IMR-90 (cell line): Measurements from ENCODE around the gene GLIS1. TPM values are rescaled to one million over a fixed set of nuclear protein-coding genes. Genes with fewer than 3 reads are reported as not detected.

ENCODE experiments used
- ATAC-seq: fragments of 200-7000 bp; cut with Tn5 transposase; 2 replicates; pipeline ENCODE4 v1.9.1; 2020; ENCODE audit warnings: low read depth, mild to moderate bottlenecking, moderate library complexity
- BruUV-seq: library from RNA; stranded (reverse); fragments of 400-500 nt; replicated peaks from 2 replicates; lab custom pipeline; 2021; lab: Mats Ljungman, UMichigan
- CTCF ChIA-PET: fragments of 300-600 bp; formaldehyde crosslinking; extraction: SDS; loops from one replicate; lab custom pipeline; 2021; ENCODE audit warnings: antibody characterized with exemption; lab: Yijun Ruan, JAX
- POLR2A ChIA-PET: fragments of 300-600 bp; sonication (Branson Sonifier 250); formaldehyde crosslinking; loops from one replicate; lab custom pipeline; 2022; ENCODE audit warnings: antibody characterized with exemption; ENCODE audit not compliant: unreplicated experiment; lab: Charles Lee
- DNase-seq: peaks from one replicate; pipeline ENCODE4 v3.0.0; 2013
- H2AFZ ChIP-seq: replicated peaks from 2 replicates; pipeline ENCODE3; 2013; ENCODE audit warnings: low read length, mild to moderate bottlenecking; ENCODE audit not compliant: poor library complexity
- H2AK5ac ChIP-seq: 2 replicates; pipeline ENCODE4 v1.6.1; 2013; ENCODE audit warnings: low read depth, low read length, inconsistent platforms
- H2AK9ac ChIP-seq: replicated peaks from 2 replicates; pipeline ENCODE3; 2013; ENCODE audit warnings: mild to moderate bottlenecking, low read depth, low read length, moderate library complexity; ENCODE audit not compliant: poor library complexity
- H2BK120ac ChIP-seq: 2 replicates; pipeline ENCODE4 v1.6.1; 2013; ENCODE audit warnings: low read depth, low read length, inconsistent platforms
- H2BK15ac ChIP-seq: 3 replicates; pipeline ENCODE4 v1.6.1; 2013; ENCODE audit warnings: low read depth, low read length, inconsistent platforms
- H2BK20ac ChIP-seq: 2 replicates; pipeline ENCODE4 v1.6.1; 2013; ENCODE audit warnings: low read depth, mild to moderate bottlenecking, inconsistent platforms, low read length, moderate library complexity
- H2BK5ac ChIP-seq: 2 replicates; pipeline ENCODE4 v1.6.1; 2013; ENCODE audit warnings: mild to moderate bottlenecking, low read depth, low read length, inconsistent platforms; ENCODE audit not compliant: poor library complexity, severe bottlenecking
- H3K14ac ChIP-seq: replicated peaks from 2 replicates; pipeline ENCODE4 v1.6.1; 2013; ENCODE audit warnings: low read depth, low read length, inconsistent platforms
- H3K18ac ChIP-seq: 2 replicates; pipeline ENCODE4 v1.6.1; 2013; ENCODE audit warnings: low read depth, low read length, control low read depth
- H3K23ac ChIP-seq: 2 replicates; pipeline ENCODE4 v1.6.1; 2013; ENCODE audit warnings: low read depth, low read length, inconsistent platforms
- H3K27ac ChIP-seq: 2 replicates; pipeline ENCODE4 v1.5.1; 2013; ENCODE audit warnings: mild to moderate bottlenecking, control low read depth, low read length; ENCODE audit not compliant: insufficient read depth
- H3K27me3 ChIP-seq: 2 replicates; pipeline ENCODE4 v1.6.1; 2013; ENCODE audit warnings: low read length; ENCODE audit not compliant: control insufficient read depth, insufficient read depth
- H3K36me3 ChIP-seq: 2 replicates; pipeline ENCODE4 v1.6.1; 2013; ENCODE audit warnings: low read length, mixed read lengths; ENCODE audit not compliant: control insufficient read depth, insufficient read depth
- H3K4ac ChIP-seq: 2 replicates; pipeline ENCODE4 v1.6.1; 2013; ENCODE audit warnings: low read depth, low read length, inconsistent platforms
- H3K4me1 ChIP-seq: 2 replicates; pipeline ENCODE4 v1.6.1; 2013; ENCODE audit warnings: low read length, mixed read lengths; ENCODE audit not compliant: control insufficient read depth, insufficient read depth
- H3K4me2 ChIP-seq: 2 replicates; pipeline ENCODE4 v1.6.1; 2013; ENCODE audit warnings: low read depth, mild to moderate bottlenecking, control low read depth, low read length, moderate library complexity
- H3K4me3 ChIP-seq: 2 replicates; pipeline ENCODE4 v1.5.1; 2013; ENCODE audit warnings: low read depth, mild to moderate bottlenecking, control low read depth, low read length, moderate library complexity; ENCODE audit not compliant: insufficient read depth
- H3K56ac ChIP-seq: 2 replicates; pipeline ENCODE4 v1.6.1; 2013; ENCODE audit warnings: low read length, inconsistent platforms; ENCODE audit not compliant: insufficient read depth; ENCODE audit errors: extremely low read depth
- H3K79me1 ChIP-seq, 2 experiments: 2 replicates each; pipeline ENCODE4 v1.6.1; 2013; ENCODE audit warnings: low read length in 2 of 2, inconsistent platforms in 1 of 2, low read depth in 1 of 2
- H3K9ac ChIP-seq: 2 replicates; pipeline ENCODE4 v1.6.1; 2013; ENCODE audit warnings: low read depth, low read length, control low read depth
- H3K9me1 ChIP-seq: 2 replicates; pipeline ENCODE4 v1.6.1; 2013; ENCODE audit warnings: low read length, inconsistent platforms; ENCODE audit not compliant: insufficient read depth
- H3K9me3 ChIP-seq: 2 replicates; pipeline ENCODE4 v1.6.1; 2013; ENCODE audit warnings: low read length; ENCODE audit not compliant: control insufficient read depth, insufficient read depth
- H4K20me1 ChIP-seq: 2 replicates; pipeline ENCODE4 v1.6.1; 2013; ENCODE audit warnings: low read length, inconsistent platforms; ENCODE audit not compliant: insufficient read depth
- H4K5ac ChIP-seq: 2 replicates; pipeline ENCODE4 v1.6.1; 2013; ENCODE audit warnings: mild to moderate bottlenecking, low read depth, low read length, control low read depth
- H4K8ac ChIP-seq, 2 experiments: 2 replicates each; pipeline ENCODE4 v1.6.1; 2013; ENCODE audit warnings: low read depth in 2 of 2, low read length in 2 of 2, control low read depth in 1 of 2, inconsistent platforms in 1 of 2
- H4K91ac ChIP-seq: 2 replicates; pipeline ENCODE4 v1.6.1; 2013; ENCODE audit warnings: low read depth, low read length, inconsistent platforms; ENCODE audit not compliant: insufficient read depth
- BHLHE40 ChIP-seq: fragments of 150-350 bp; IDR thresholded peaks from 2 replicates; pipeline ENCODE4 v1.6.1; 2016; ENCODE audit warnings: mild to moderate bottlenecking, low read depth, low read length
- CEBPB ChIP-seq: IDR thresholded peaks from 2 replicates; pipeline ENCODE4 v1.6.1; 2012; ENCODE audit warnings: low read depth, low read length, improper control_type of control experiment
- CHD1 ChIP-seq: IDR thresholded peaks from 2 replicates; pipeline ENCODE4 v1.6.1; 2012; ENCODE audit warnings: low read depth, low read length, improper control_type of control experiment
- CTCF ChIP-seq: conservative IDR thresholded peaks from 2 replicates; pipeline ENCODE4 v1.5.1; 2012; ENCODE audit warnings: mild to moderate bottlenecking, low read depth, low read length, improper control_type of control experiment
- ELK1 ChIP-seq: fragments of 150-350 bp; IDR thresholded peaks from 2 replicates; pipeline ENCODE4 v1.6.1; 2016; ENCODE audit warnings: low read depth, mild to moderate bottlenecking, low read length, moderate library complexity, borderline replicate concordance
- FOS ChIP-seq: fragments of 150-350 bp; IDR thresholded peaks from 2 replicates; pipeline ENCODE4 v1.6.1; 2016; ENCODE audit warnings: low read depth, low read length
- MAFK ChIP-seq: IDR thresholded peaks from 2 replicates; pipeline ENCODE4 v1.6.1; 2012; ENCODE audit warnings: low read depth, low read length, improper control_type of control experiment
- MAZ ChIP-seq: IDR thresholded peaks from 2 replicates; pipeline ENCODE4 v1.6.1; 2012; ENCODE audit warnings: low read depth, mild to moderate bottlenecking, low read length, improper control_type of control experiment, moderate library complexity, borderline replicate concordance
- MXI1 ChIP-seq: IDR thresholded peaks from 2 replicates; pipeline ENCODE4 v1.6.1; 2012; ENCODE audit warnings: low read depth, mild to moderate bottlenecking, low read length, moderate library complexity, borderline replicate concordance
- NFE2L2 ChIP-seq: fragments of 150-350 bp; IDR thresholded peaks from 2 replicates; pipeline ENCODE4 v1.6.1; 2016; ENCODE audit warnings: low read depth, mild to moderate bottlenecking, low read length
- POLR2A ChIP-seq: IDR thresholded peaks from 2 replicates; pipeline ENCODE4 v1.6.1; 2012; ENCODE audit warnings: mild to moderate bottlenecking, low read depth, low read length
- RAD21 ChIP-seq: IDR thresholded peaks from 2 replicates; pipeline ENCODE4 v1.6.1; 2012; ENCODE audit warnings: low read length, improper control_type of control experiment
- RCOR1 ChIP-seq: IDR thresholded peaks from 2 replicates; pipeline ENCODE4 v1.6.1; 2012; ENCODE audit warnings: mild to moderate bottlenecking, low read length, improper control_type of control experiment; ENCODE audit not compliant: insufficient replicate concordance
- RFX5 ChIP-seq: IDR thresholded peaks from 2 replicates; pipeline ENCODE4 v1.8.0; 2012; ENCODE audit warnings: low read depth, mild to moderate bottlenecking, low read length, moderate library complexity
- SMC3 ChIP-seq: fragments of 150-350 bp; IDR thresholded peaks from 2 replicates; pipeline ENCODE4 v1.6.1; 2016; ENCODE audit warnings: low read depth, mild to moderate bottlenecking, antibody characterized with exemption, low read length, moderate library complexity
- USF2 ChIP-seq: fragments of 150-350 bp; IDR thresholded peaks from 2 replicates; pipeline ENCODE4 v1.6.1; 2017; ENCODE audit warnings: mild to moderate bottlenecking, antibody characterized with exemption, low read length, low read depth
- WGBS, 2 experiments: methylation state at CpG; one replicate each; pipeline versions ENCODE4 v1.1.5 to v1.1.7; 2013; ENCODE audit warnings: missing lambda C conversion rate in 2 of 2; ENCODE audit not compliant: insufficient read length in 1 of 2; ENCODE audit errors: extremely low coverage in 2 of 2; 5-methylcytosine and 5-hydroxymethylcytosine counted together
- dilution Hi-C: fragments of 300-500 bp; cut with HindIII; formaldehyde crosslinking; loops from one replicate; pipeline ENCODE4 v1.14.3; 2018; ENCODE audit warnings: low sequenced_read_pairs; ENCODE audit not compliant: unreplicated experiment
- in situ Hi-C: fragments of 300-500 bp; cut with MboI; formaldehyde crosslinking; loops from 3 replicates; pipeline ENCODE4 v1.14.3; 2019; ENCODE audit warnings: low sequenced_read_pairs, inconsistent platforms, mixed read lengths
- intact Hi-C: fragments of 100-400 bp; cut with micrococcal nuclease; formaldehyde crosslinking; loops from 2 replicates; pipeline ENCODE4 v1.10.0; 2022
- polyA plus RNA-seq, 3 experiments: library from polyadenylated mRNA; depleted of rRNA; stranded (reverse); fragments of >200 nt; gene quantifications; 2 replicates each; pipeline ENCODE4 v1.2.3, GENCODE V29; 2012; ENCODE audit warnings: low replicate concordance in 1 of 3
- total RNA-seq: library from RNA; depleted of rRNA; stranded (reverse); fragments of >200 nt; gene quantifications from 2 replicates; pipeline ENCODE4 v1.2.3, GENCODE V29; 2012

The GLIS1 gene
- total and polyA plus RNA-seq, 2 of the 4 experiments (the other 2 are of a cell fraction): 0.18 to 2.3 TPM

GRCh38 chr1:53621144-53621543, 117.8 kb downstream of the GLIS1 start:
- in situ Hi-C loops: no loop called here
- no peak overlapping the region for H3K4me2 ChIP-seq

More at GRCh38 chr1:53621144-53621543, 117.8 kb downstream of the GLIS1 start:
- ChIA-PET POLR2A (no interaction called here), CTCF (no interaction called here)
- no peak overlapping the region for H2BK120ac ChIP-seq
- no peak overlapping the region for H4K91ac ChIP-seq
- DNase-seq (no peak), ATAC-seq (no peak)
- H2AFZ ChIP-seq: no peak overlapping the region
- H3K14ac ChIP-seq: no peak overlapping the region
- no TSS peak for BruUV-seq
- H3K27ac ChIP-seq: no peak overlapping the region
- no peak overlapping the region for H2AK5ac ChIP-seq
- H3K18ac ChIP-seq: no peak overlapping the region
- H4K20me1 ChIP-seq: peaks cover 34% of the 10 kb centered on the region
- intact Hi-C loops (no loop called here), dilution Hi-C loops (no loop called here)
- no peak overlapping the region for H4K8ac ChIP-seq
- H3K4me1 ChIP-seq: peaks cover 11% of the 10 kb centered on the region
- no CpG with 5 or more reads among the region's 4 CpGs for WGBS, 2 experiments
- peaks cover 30% of the 10 kb centered on the region; the same call in 1 of the 2 replicates for H3K9me1 ChIP-seq
- H3K27me3 ChIP-seq: no peaks in the 10 kb centered on the region
- H2AK9ac ChIP-seq: no peak overlapping the region
- TF ChIP-seq CTCF (no peak), MXI1 (no peak), NFE2L2 (no peak), ELK1 (no peak), USF2 (no peak), RAD21 (no peak), FOS (no peak), RCOR1 (no peak), CHD1 (no peak), MAZ (no peak), POLR2A (no peak), SMC3 (no peak), RFX5 (no peak), MAFK (no peak), BHLHE40 (no peak), CEBPB (no peak)
- H4K5ac ChIP-seq: no peak overlapping the region
- H3K9ac ChIP-seq: no peak overlapping the region
- H2BK5ac ChIP-seq: no peak overlapping the region
- H3K9me3 ChIP-seq: no peaks in the 10 kb centered on the region
- no peak overlapping the region for H2BK15ac ChIP-seq
- no peak overlapping the region for H3K4ac ChIP-seq
- H3K36me3 ChIP-seq: no peaks in the 10 kb centered on the region
- no peak overlapping the region for H3K56ac ChIP-seq
- peaks cover 0 to 25% of the 10 kb centered on the region in 2 experiments; a peak in 2 of 4 replicates for H3K79me1 ChIP-seq
- no peak overlapping the region for H3K4me3 ChIP-seq
- H3K23ac ChIP-seq: peak overlapping the region; percentile 69; the same call in 1 of the 2 replicates
- H2BK20ac ChIP-seq: no peak overlapping the region
